Measurements from ENCODE around the gene GADL1. TPM values are rescaled to one million over a fixed set of nuclear protein-coding genes. Genes with fewer than 3 reads are reported as not detected.

Gene GADL1
- total RNA-seq, 3 donors from 2014 or later: not detected

DNA sequence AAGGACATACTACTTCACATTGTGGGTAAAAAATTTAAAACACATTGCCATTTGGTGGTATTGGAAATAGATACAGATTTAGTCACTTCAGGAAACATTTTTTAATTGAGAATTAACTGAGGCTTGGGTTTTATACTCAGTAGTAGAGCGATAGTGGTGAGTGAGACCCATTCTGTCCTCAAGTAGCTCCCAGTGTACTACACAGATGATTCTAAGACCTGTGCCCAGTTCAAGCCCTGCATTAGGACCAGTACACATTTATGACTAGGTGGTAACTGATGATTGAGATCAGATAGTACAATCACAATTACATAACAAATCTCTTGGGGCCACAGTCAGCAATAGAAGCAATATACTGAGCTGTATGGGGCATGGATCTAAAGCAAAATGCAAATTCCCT, 67.4 kb downstream of the GADL1 start:
- TF ChIP-seq, protein P1, sequence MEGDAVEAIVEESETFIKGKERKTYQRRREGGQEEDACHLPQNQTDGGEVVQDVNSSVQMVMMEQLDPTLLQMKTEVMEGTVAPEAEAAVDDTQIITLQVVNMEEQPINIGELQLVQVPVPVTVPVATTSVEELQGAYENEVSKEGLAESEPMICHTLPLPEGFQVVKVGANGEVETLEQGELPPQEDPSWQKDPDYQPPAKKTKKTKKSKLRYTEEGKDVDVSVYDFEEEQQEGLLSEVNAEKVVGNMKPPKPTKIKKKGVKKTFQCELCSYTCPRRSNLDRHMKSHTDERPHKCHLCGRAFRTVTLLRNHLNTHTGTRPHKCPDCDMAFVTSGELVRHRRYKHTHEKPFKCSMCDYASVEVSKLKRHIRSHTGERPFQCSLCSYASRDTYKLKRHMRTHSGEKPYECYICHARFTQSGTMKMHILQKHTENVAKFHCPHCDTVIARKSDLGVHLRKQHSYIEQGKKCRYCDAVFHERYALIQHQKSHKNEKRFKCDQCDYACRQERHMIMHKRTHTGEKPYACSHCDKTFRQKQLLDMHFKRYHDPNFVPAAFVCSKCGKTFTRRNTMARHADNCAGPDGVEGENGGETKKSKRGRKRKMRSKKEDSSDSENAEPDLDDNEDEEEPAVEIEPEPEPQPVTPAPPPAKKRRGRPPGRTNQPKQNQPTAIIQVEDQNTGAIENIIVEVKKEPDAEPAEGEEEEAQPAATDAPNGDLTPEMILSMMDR (IDR thresholded peaks at IDR 0.05): no peak

DNA sequence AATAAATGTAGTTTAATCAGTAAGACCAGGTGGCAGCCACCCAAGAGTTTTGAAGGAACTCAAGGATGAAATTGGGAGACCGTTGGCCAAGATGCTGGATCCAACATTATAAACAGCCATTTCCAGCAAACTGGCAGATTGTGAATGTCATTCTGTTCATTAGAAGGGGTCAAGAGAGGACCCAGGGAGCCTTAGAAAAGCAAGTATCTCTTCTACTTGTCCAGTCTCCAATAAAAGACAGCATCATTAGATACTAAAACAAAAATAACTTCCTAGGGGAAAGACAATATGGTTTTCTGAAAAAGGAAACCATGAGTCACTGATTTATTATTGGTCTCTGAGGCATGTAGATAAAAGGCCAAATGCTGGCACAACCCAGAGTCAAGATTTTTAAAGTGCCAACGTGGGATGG, 67.9 kb downstream of the GADL1 start:
- no peaks in the 10 kb centered on the region for H3K9me3 ChIP-seq
- TF ChIP-seq, protein P1 (IDR thresholded peaks at IDR 0.05): no peak
- no peak overlapping the region for H3K4me3 ChIP-seq
- peak in 1 of 3 donors; percentile 7 for DNase-seq
- no peaks in the 10 kb centered on the region for H3K4me1 ChIP-seq (ENCODE audit: low read depth)
- ATAC-seq: no peak
- intact Hi-C loops (cut with DNase I, micrococcal nuclease): no loop called here
- no peaks in the 10 kb centered on the region for H3K36me3 ChIP-seq (ENCODE audit: low read depth)

More for the DNA sequence above, 67.4 kb downstream of the GADL1 start:
- no peak for DNase-seq
- H3K4me1 ChIP-seq (ENCODE audit: low read depth): no peaks in the 10 kb centered on the region
- no peaks in the 10 kb centered on the region for H3K9me3 ChIP-seq
- no peak for ATAC-seq
- H3K36me3 ChIP-seq (ENCODE audit: low read depth): no peaks in the 10 kb centered on the region
- intact Hi-C loops (cut with DNase I, micrococcal nuclease): no loop called here
- H3K4me3 ChIP-seq: no peak overlapping the region

DNA sequence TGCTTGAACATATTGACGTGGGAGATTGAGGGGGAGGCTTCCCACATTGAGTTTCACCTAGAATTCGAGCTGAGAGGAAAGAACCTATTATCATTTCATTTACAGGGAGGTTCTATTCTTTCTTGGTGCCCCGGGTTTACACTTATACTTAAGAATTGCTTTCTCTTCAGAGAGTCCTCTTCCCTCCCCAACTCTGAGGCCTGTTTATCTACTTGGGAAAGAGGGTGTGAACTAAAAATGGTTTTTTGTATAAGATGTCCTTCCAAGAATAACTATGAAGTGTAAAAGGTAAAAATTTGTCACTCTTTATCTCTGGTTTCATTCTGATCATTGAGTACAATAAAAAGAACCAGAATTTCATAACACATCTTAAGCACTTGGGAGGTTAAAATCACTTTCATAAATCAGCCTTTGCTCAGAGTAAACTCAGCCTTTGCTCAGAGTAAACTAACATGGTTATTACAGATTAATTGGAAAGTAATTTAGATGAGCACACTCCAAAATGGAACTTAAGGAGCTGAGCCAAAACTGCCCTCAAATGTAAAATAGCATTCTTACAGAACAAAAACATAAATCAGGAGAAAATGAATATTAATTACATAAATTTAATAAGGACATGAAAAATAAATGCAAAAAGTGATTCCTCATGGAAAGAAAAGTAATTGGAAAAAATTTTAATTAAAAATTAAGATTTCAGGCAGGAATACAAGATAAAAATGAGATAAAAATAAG, 75.2 kb downstream of the GADL1 start:
- Histone ChIP-seq H3K9me3 (no peaks in the 10 kb centered on the region), H3K36me3 (ENCODE audit: low read depth) (no peaks in the 10 kb centered on the region), H3K4me3 (no peak overlapping the region), H3K4me1 (ENCODE audit: low read depth) (no peaks in the 10 kb centered on the region)
- ATAC-seq (no peak), DNase-seq (no peak)
- TF ChIP-seq, protein P1 (IDR thresholded peaks at IDR 0.05): no peak
- intact Hi-C loops (cut with DNase I, micrococcal nuclease): no loop called here

DNA sequence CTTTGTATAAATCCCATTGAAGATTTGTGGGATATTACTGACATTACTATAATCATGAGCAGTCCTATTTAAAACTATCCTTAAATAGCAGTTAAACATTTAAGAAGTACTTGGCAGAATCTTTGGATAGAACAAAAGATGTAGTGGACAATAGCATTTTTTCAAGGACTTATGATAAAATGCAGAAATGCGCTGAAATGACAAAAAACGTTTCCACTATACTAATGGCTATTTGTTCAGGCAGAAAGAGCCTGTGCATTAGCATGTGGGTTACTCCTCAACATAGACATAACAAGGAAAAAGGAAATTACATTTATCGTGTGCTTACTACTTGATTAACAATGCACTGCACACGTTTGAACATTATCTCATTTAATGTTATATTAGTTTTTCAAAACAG, 80.7 kb downstream of the GADL1 start:
- ATAC-seq (no peak), DNase-seq (no peak)
- no peak overlapping the region for H3K4me3 ChIP-seq
- intact Hi-C loops (cut with DNase I, micrococcal nuclease): no loop called here
- H3K4me1 ChIP-seq (ENCODE audit: low read depth): no peaks in the 10 kb centered on the region
- TF ChIP-seq, protein P1 (IDR thresholded peaks at IDR 0.05): no peak
- H3K36me3 ChIP-seq (ENCODE audit: low read depth): no peaks in the 10 kb centered on the region
- no peaks in the 10 kb centered on the region for H3K9me3 ChIP-seq

DNA sequence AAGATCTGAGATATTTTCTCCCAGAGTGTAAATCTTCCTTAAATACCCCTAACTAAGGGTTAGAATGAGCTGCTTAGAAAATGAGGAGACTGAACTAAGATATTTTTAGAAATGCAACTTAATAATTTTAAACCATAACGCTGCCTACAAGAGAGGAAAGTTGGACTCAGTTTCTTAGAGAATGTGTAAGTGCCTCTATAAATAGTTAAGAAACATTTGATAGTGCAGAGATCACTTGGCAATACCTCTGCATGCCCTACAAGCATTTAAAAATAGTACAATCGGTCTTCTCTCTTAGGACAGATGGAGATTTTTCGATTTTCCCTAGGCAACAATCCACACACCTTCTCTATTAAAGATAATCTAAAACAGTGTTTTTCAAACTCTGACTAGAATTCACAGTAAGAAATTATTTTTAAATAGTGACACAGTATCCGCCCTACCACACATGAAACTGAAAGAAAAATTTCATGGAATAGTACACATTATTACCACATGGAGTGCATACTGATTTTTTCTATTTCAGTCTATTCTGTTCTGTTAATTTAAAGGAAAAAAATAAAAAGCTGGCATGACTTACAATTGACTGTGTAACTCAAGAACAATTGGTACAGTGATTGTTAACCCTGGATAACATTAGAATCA, 83.2 kb downstream of the GADL1 start:
- TF ChIP-seq, protein P1 (IDR thresholded peaks at IDR 0.05): no peak
- intact Hi-C loops (cut with DNase I, micrococcal nuclease): no loop called here
- ATAC-seq: no peak
- Histone ChIP-seq H3K36me3 (ENCODE audit: low read depth) (no peaks in the 10 kb centered on the region), H3K4me1 (ENCODE audit: low read depth) (no peaks in the 10 kb centered on the region), H3K4me3 (no peak overlapping the region), H3K9me3 (no peaks in the 10 kb centered on the region)
- DNase-seq: no peak

Measured in mucosa of descending colon (tissue), 3 donors.